ENCODE results near the gene TBC1D5.

Gene TBC1D5

DNA sequence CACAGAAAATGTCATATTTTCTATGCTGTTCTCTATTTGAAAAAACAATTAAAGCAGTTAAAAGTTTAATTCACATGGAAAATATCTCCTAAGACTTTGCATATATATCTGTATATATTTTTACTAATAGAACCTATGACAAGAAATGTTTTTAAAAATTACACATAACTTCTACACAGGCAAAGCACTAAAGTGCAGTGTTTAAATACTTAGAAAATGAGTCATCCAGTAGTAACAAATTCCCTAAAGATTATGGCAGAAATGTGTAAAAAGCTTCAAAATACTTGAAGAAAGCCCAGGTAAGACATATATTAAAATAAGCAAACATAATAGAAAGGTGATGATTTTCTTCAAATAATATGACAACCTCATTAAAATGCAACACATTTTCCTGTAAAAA, 236.6 kb downstream of the TBC1D5 start:
- no peak for TF ChIP-seq TAF1 (IDR thresholded peaks at IDR 0.05; ENCODE audit: borderline replicate concordance, insufficient read depth, low read length)

DNA sequence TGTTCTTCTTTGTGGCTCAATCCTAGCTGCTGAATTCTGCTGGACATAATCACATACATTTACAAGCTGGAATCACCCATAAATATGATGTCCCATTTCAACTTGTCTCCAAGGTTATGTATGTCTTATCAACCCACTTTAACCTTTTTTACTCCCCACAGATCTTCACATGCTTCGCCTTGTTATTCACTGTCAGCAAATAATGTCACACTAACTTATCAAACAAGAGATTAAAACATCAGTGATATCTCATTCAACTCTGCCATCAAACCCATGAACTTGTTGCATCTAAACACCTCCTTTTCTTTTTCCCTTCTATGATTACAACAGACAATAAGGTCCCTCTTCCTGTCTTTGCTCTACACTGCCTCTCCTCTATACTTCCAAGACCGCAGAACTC, 240.7 kb downstream of the TBC1D5 start:
- TF ChIP-seq SIN3A (IDR thresholded peaks at IDR 0.05; ENCODE audit: borderline replicate concordance, insufficient read depth, low read length) (no peak), TAF1 (IDR thresholded peaks at IDR 0.05; ENCODE audit: borderline replicate concordance, insufficient read depth, low read length) (no peak), POLR2AphosphoS5 (IDR thresholded peaks at IDR 0.05; ENCODE audit: low read depth, low read length) (no peak), FOXP2 (optimal IDR thresholded peaks at IDR 0.05; ENCODE audit: borderline replicate concordance, extremely low read depth, extremely low read length, insufficient read depth) (no peak)
- TF ChIP-seq, protein P1, sequence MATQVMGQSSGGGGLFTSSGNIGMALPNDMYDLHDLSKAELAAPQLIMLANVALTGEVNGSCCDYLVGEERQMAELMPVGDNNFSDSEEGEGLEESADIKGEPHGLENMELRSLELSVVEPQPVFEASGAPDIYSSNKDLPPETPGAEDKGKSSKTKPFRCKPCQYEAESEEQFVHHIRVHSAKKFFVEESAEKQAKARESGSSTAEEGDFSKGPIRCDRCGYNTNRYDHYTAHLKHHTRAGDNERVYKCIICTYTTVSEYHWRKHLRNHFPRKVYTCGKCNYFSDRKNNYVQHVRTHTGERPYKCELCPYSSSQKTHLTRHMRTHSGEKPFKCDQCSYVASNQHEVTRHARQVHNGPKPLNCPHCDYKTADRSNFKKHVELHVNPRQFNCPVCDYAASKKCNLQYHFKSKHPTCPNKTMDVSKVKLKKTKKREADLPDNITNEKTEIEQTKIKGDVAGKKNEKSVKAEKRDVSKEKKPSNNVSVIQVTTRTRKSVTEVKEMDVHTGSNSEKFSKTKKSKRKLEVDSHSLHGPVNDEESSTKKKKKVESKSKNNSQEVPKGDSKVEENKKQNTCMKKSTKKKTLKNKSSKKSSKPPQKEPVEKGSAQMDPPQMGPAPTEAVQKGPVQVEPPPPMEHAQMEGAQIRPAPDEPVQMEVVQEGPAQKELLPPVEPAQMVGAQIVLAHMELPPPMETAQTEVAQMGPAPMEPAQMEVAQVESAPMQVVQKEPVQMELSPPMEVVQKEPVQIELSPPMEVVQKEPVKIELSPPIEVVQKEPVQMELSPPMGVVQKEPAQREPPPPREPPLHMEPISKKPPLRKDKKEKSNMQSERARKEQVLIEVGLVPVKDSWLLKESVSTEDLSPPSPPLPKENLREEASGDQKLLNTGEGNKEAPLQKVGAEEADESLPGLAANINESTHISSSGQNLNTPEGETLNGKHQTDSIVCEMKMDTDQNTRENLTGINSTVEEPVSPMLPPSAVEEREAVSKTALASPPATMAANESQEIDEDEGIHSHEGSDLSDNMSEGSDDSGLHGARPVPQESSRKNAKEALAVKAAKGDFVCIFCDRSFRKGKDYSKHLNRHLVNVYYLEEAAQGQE (IDR thresholded peaks at IDR 0.05; ENCODE audit: insufficient read depth in 1 of 2, low read depth in 2 of 2, low read length in 2 of 2) = no peak

DNA sequence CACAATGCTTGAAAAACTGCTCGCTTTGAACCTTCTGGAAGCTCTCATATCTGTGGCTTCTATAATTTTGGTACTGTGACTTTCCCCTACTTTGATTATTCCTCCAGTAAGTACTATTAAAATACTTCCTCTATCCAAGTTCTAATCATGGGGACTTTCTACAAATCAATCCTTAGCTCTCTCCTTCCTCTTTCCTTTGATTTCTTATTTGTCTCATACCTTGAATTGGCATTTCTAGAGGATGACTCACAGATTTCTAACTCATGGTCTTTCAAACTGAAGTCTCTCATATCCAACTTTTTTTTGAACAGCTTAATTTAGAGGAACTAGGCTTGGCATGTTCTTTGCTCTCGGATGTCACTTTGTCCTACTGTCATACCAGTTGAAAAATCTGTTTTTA, 241.8 kb downstream of the TBC1D5 start:
- TF ChIP-seq FOXP2 (optimal IDR thresholded peaks at IDR 0.05; ENCODE audit: borderline replicate concordance, extremely low read depth, extremely low read length, insufficient read depth) (no peak), TAF1 (IDR thresholded peaks at IDR 0.05; ENCODE audit: borderline replicate concordance, insufficient read depth, low read length) (no peak), SIN3A (IDR thresholded peaks at IDR 0.05; ENCODE audit: borderline replicate concordance, insufficient read depth, low read length) (no peak), POLR2AphosphoS5 (IDR thresholded peaks at IDR 0.05; ENCODE audit: low read depth, low read length) (no peak)
- TF ChIP-seq, protein P1 (IDR thresholded peaks at IDR 0.05; ENCODE audit: insufficient read depth in 1 of 2, low read depth in 2 of 2, low read length in 2 of 2) = no peak

DNA sequence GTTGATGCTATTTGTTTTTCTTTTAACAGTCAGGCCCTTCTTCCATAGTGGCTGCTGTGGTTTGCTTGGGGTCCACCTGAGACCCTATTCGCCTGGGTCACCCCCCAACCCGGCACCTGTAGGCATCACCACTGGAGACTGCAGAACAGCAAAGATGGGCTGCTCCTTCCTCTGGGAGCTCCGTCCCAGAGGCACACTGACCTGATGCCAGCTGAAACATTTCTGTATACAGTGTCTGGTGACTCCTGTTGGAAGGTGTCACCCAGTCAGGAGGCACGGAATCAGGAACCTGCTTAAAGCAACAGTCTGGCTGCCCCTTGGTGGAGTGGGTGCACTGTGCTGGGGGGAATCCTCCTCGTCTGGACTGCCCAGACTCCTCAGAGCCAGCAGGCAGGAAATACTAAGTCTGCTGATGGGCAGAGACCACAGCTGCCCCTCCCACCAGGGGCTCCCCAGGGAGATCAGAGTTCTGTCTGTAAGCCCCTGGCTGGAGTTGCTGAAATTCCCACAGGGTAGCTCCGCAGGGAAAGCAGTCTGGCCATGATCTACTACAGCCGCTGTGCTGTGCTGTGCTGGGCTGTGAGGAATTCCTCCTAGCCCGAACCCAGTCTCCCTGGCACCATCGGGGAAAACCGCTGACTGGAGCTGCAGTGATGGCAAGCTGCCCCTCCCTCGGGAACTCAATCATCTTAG, 248.2 kb downstream of the TBC1D5 start:
- no peak for TF ChIP-seq SIN3A (IDR thresholded peaks at IDR 0.05; ENCODE audit: borderline replicate concordance, insufficient read depth, low read length)
- TF ChIP-seq, protein P1 (IDR thresholded peaks at IDR 0.05; ENCODE audit: insufficient read depth in 1 of 2, low read depth in 2 of 2, low read length in 2 of 2) = no peak
- TF ChIP-seq TAF1 (IDR thresholded peaks at IDR 0.05; ENCODE audit: borderline replicate concordance, insufficient read depth, low read length) = no peak
- TF ChIP-seq FOXP2 (optimal IDR thresholded peaks at IDR 0.05; ENCODE audit: borderline replicate concordance, extremely low read depth, extremely low read length, insufficient read depth) = no peak
- TF ChIP-seq POLR2AphosphoS5 (IDR thresholded peaks at IDR 0.05; ENCODE audit: low read depth, low read length) = no peak

DNA sequence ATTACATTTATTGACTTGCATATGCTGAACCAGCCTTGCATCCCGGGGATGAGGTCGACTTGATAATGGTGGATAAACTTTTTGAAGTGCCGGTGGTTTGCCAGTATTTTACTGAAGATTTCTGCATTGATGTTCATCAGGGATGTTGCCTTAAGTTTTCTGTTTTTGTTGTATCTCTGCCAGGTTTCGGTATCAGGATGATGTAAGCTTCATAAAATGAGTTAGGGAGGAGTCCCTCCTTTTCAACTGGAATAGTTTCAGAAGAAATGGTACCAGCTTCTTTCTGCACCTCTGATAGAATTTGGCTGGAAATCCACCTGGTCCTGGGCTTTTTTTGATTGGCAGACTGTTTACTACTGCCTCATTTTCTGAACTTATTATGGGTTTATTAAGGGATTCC, 250.8 kb downstream of the TBC1D5 start:
- TF ChIP-seq SIN3A (IDR thresholded peaks at IDR 0.05; ENCODE audit: borderline replicate concordance, insufficient read depth, low read length) = no peak
- TF ChIP-seq, protein P1 (IDR thresholded peaks at IDR 0.05; ENCODE audit: insufficient read depth in 1 of 2, low read depth in 2 of 2, low read length in 2 of 2) = no peak
- TF ChIP-seq FOXP2 (optimal IDR thresholded peaks at IDR 0.05; ENCODE audit: borderline replicate concordance, extremely low read depth, extremely low read length, insufficient read depth) = no peak
- TF ChIP-seq POLR2AphosphoS5 (IDR thresholded peaks at IDR 0.05; ENCODE audit: low read depth, low read length) = no peak
- no peak for TF ChIP-seq TAF1 (IDR thresholded peaks at IDR 0.05; ENCODE audit: borderline replicate concordance, insufficient read depth, low read length)

Measured in PFSK-1 (cell line).